Measurements from ENCODE around the gene KDM3B.

- TF ChIP-seq SIN3A (IDR thresholded peaks at IDR 0.05; ENCODE audit: borderline replicate concordance, low read depth, low read length) (no peak), GABPA (IDR thresholded peaks at IDR 0.05; ENCODE audit: low read depth) (no peak), EP300 (IDR thresholded peaks at IDR 0.05; ENCODE audit: borderline replicate concordance in 1 of 2, low read depth in 1 of 2, low read length in 1 of 2) (no peak), GATA2 (CRISPR knock-in tag; IDR thresholded peaks at IDR 0.05) (no peak), POLR2AphosphoS5 (IDR thresholded peaks at IDR 0.05; ENCODE audit: low read depth, low read length) (no peak), CTCF (IDR thresholded peaks at IDR 0.05) (no peak), USF2 (IDR thresholded peaks at IDR 0.05; ENCODE audit: borderline replicate concordance, low read depth, low read length) (no peak)
These were observed 36.1 kb upstream of the KDM3B start for GRCh38 chr5:138316355-138316754.

Data from SK-N-SH (cell line).